ENCODE measurements around the gene SLC6A19. TPM values are rescaled to one million over a fixed set of nuclear protein-coding genes. Genes with fewer than 3 reads are reported as not detected.

The SLC6A19 gene
- total RNA-seq, 2 donors from 2014 or later = 0.09 to 0.15 TPM

DNA sequence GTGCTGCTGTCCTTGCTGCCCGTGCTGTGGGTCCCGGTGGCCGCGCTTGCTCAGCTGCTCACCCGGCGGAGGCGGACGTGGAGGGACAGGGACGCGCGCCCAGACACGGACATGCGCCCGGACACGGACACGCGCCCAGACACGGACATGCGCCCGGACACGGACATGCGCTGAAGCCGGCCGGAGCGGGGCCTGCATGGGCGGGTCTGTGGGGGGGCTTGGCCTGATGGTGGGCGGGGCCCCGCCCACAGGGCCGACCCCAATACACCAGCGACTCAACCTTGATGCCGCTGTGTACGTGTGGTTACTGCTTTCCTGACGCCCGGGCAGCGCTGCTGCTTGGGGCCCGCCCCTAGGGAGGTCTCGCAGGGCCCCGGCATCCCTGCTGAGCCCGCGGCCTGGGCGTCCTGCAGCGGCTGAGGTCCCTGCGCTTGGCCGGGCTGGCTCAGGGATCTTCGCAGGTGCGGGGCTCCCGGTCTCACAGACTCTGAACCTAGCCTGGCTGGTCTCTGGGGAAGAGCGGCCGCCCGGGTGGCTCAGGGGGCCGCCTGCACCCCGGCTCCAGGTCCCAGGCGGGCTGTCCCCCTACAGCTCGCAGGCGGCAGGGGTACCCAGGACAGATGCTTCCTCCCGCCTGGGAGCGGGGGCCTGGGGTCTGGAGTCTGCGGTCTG, 44.6 kb downstream of the SLC6A19 start:
- Histone ChIP-seq H3K36me3 (ENCODE audit: control insufficient read depth, insufficient read depth, low read length) (no peaks in the 10 kb centered on the region), H3K27me3 (ENCODE audit: control insufficient read depth, insufficient read depth, low read length, poor library complexity, severe bottlenecking) (no peaks in the 10 kb centered on the region), H3K9me3 (ENCODE audit: control insufficient read depth, low read length) (no peaks in the 10 kb centered on the region), H3K9ac (ENCODE audit: extremely low read depth, low read length, poor library complexity, severe bottlenecking) (no peak overlapping the region), H3K4me3 (ENCODE audit: low read length) (no peak overlapping the region), H3K4me1 (ENCODE audit: control insufficient read depth, insufficient read depth, low read length) (no peaks in the 10 kb centered on the region), H3K27ac (ENCODE audit: low read depth, low read length) (no peak overlapping the region)
- Mint-ChIP-seq H3K4me3 (no peak overlapping the region), H3K9me3 (no peaks in the 10 kb centered on the region), H3K4me1 (no peaks in the 10 kb centered on the region), H3K36me3 (ENCODE audit: low read depth) (no peaks in the 10 kb centered on the region), H3K27ac (no peak overlapping the region), H3K27me3 (ENCODE audit: insufficient read depth) (no peaks in the 10 kb centered on the region)
- DNase-seq = no peak
- no peak for TF ChIP-seq CTCF (conservative IDR thresholded peaks at IDR 0.05)
- WGBS, 2 experiments (ENCODE audit: insufficient coverage in 1 of 2, insufficient read length in 1 of 2) = 82 to 91% methylated on average over 27 to 58 of the region's 58 CpGs

DNA sequence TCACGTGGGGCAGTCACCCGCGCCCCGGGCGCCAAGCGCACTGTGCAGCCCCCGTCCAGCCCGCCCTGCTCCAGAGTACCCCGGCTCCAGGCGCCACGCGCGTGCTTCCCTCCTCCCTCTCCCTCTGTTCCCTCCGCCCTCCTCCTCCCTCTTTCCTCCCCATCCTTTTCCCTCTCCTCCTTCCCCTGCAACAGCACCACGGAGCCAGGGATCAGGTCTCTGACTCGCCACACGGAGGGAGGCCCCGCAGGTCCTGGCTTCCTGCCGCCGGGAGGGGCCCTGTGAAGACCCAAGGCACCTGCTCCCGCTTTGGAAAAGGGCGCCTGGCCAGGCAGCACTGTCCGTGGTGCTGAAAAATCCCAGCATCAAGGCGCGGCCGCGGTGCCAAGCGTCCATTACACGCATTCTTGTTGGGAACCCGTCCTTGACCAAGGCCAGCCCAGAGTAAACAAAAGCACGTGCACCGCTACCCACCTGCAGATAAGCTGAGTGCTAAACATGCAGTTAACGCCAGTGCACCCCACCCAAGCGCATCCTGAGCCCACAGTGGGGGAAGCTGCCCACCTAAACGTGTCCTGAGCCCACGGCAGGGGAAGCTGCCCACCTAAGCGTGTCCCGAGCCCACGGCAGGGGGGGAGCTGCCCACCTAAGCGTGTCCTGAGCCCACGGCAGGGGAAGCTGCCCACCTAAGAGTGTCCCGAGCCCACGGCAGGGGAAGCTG, 45.5 kb downstream of the SLC6A19 start:
- Histone ChIP-seq H3K36me3 (ENCODE audit: control insufficient read depth, insufficient read depth, low read length) (no peaks in the 10 kb centered on the region), H3K9me3 (ENCODE audit: control insufficient read depth, low read length) (no peaks in the 10 kb centered on the region), H3K27me3 (ENCODE audit: control insufficient read depth, insufficient read depth, low read length, poor library complexity, severe bottlenecking) (no peaks in the 10 kb centered on the region), H3K4me3 (ENCODE audit: low read length) (no peak overlapping the region), H3K4me1 (ENCODE audit: control insufficient read depth, insufficient read depth, low read length) (no peaks in the 10 kb centered on the region), H3K9ac (ENCODE audit: extremely low read depth, low read length, poor library complexity, severe bottlenecking) (no peak overlapping the region), H3K27ac (ENCODE audit: low read depth, low read length) (no peak overlapping the region)
- Mint-ChIP-seq H3K36me3 (ENCODE audit: low read depth) (no peaks in the 10 kb centered on the region), H3K9me3 (no peaks in the 10 kb centered on the region), H3K4me3 (no peak overlapping the region), H3K27ac (no peak overlapping the region), H3K27me3 (ENCODE audit: insufficient read depth) (no peaks in the 10 kb centered on the region), H3K4me1 (no peaks in the 10 kb centered on the region)
- TF ChIP-seq CTCF (conservative IDR thresholded peaks at IDR 0.05) = no peak
- DNase-seq = peak; percentile 94
- WGBS, 2 experiments (ENCODE audit: insufficient coverage in 1 of 2, insufficient read length in 1 of 2) = 22 to 44% methylated on average over 15 to 43 of the region's 43 CpGs

DNA sequence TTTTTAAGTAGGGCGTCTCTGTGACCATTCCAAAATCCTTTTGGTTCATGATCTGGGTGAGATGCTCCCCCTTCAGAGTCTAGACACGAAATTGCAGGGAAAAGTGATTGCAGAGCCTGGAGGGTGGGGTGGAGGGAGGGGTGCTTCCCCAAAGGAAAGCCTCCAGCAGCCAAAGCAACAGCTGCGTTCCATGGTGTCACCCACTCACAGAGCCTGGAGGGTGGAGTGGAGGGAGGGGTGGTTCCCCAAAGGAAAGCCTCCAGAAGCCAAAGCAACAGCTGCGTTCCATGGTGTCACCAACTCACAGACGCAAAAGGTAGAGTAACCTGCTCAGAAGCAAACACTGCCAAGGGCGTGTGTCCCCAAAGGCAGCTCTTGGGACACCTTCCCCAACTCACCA, 46.4 kb downstream of the SLC6A19 start:
- no peak overlapping the region for H3K4me3 ChIP-seq (ENCODE audit: low read length)
- H3K9me3 ChIP-seq (ENCODE audit: control insufficient read depth, low read length) = no peaks in the 10 kb centered on the region
- no peaks in the 10 kb centered on the region for H3K4me1 ChIP-seq (ENCODE audit: control insufficient read depth, insufficient read depth, low read length)
- H3K4me1 Mint-ChIP-seq = peaks cover 4% of the 10 kb centered on the region
- no peaks in the 10 kb centered on the region for H3K36me3 Mint-ChIP-seq (ENCODE audit: low read depth)
- no peak overlapping the region for H3K27ac ChIP-seq (ENCODE audit: low read depth, low read length)
- WGBS, 2 experiments (ENCODE audit: insufficient coverage in 1 of 2, insufficient read length in 1 of 2) = 84 to 85% methylated on average over 5 to 6 of the region's 6 CpGs
- H3K27me3 Mint-ChIP-seq (ENCODE audit: insufficient read depth) = no peaks in the 10 kb centered on the region
- H3K4me3 Mint-ChIP-seq = no peak overlapping the region
- DNase-seq = no peak
- no peaks in the 10 kb centered on the region for H3K9me3 Mint-ChIP-seq
- no peak for TF ChIP-seq CTCF (conservative IDR thresholded peaks at IDR 0.05)
- no peaks in the 10 kb centered on the region for H3K27me3 ChIP-seq (ENCODE audit: control insufficient read depth, insufficient read depth, low read length, poor library complexity, severe bottlenecking)
- no peaks in the 10 kb centered on the region for H3K36me3 ChIP-seq (ENCODE audit: control insufficient read depth, insufficient read depth, low read length)
- H3K9ac ChIP-seq (ENCODE audit: extremely low read depth, low read length, poor library complexity, severe bottlenecking) = no peak overlapping the region
- no peak overlapping the region for H3K27ac Mint-ChIP-seq

Data from endodermal cell (in vitro differentiated cells).